NCI-H1436 (cell line): ENCODE data around the gene CBLN1.
A peak's percentile ranks its signal among the peaks of the same experiment; 100 is the strongest.
"Not testable (repeated sequence)": the region's sequence is repeated elsewhere in the genome, so short reads cannot be mapped to it uniquely, and the experiment has no call there.

Source experiments
- DNase-seq: peaks from one replicate; lab custom pipeline; 2025; lab: John Stamatoyannopoulos, UW

Gene CBLN1

GRCh38 chr16:49277766-49278566 lies 3.7 kb downstream of the CBLN1 start:
- no peak for DNase-seq

DNA sequence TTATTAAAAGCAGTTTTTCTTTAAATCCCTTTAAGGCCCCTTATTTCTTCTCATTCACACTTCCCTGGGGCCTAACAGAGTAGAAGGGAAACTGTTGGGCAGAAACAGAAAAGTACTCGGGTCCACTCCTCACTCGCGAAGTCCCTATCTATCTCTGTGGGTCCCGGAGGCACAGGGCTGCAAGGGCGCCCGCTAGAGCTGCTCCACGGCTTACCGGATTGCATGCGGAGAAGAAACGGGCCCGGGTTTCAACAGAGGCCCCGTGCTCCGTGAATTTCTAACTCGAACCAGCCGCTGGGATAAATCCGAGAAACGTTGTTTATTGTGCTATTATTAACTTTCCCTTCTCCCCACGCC lies 4.3 kb downstream of the CBLN1 start:
- no peak for DNase-seq

GRCh38 chr16:49276646-49277385 lies 4.8 kb downstream of the CBLN1 start:
- no peak for DNase-seq

- no peak for DNase-seq
Measured at GRCh38 chr16:49275870-49276269, 5.8 kb downstream of the CBLN1 start.

GRCh38 chr16:49275050-49275730 lies 6.4 kb downstream of the CBLN1 start:
- peak; percentile 33 for DNase-seq

DNA sequence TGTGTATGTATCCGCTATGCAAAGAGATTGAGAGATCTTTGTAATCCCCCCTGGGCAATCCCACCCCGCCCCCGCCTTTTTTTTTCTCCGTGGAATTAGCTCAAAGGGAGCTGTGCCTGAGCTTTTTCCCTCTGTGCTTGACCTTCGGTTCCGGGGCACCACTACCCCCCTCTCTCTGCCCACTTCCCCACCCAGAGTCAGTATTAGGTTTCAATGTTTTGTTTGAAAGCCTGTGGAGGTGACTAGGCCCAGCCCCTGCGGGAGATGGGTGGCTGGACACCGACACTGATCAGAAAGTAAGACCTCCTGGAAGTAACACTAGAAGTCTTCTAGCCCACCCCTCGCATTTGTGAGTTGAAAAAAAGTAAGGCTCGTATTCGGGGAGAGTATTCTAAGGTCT lies 7.0 kb downstream of the CBLN1 start:
- no peak for DNase-seq

- no peak for DNase-seq
Measured at GRCh38 chr16:49273771-49274170, 7.9 kb downstream of the CBLN1 start.

DNA sequence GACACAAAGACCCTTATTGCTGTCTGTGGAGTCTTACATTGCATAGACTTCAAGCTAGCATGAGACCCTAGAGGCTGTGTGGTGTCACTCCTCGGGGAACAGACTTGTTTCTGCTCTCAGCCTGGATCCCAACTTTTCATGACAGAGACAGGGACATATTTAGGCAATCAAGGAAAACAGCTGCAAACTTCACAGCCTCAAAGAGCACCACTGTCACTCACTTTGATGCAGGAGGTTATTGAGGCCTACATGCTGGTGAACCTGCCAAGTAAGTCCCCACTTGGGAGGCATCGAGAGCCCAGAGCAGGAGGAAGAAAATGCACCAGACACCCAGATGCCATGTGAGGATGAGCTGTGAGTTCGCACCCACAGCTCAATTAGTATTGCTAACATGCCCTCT lies 10.3 kb downstream of the CBLN1 start:
- no peak for DNase-seq

DNA sequence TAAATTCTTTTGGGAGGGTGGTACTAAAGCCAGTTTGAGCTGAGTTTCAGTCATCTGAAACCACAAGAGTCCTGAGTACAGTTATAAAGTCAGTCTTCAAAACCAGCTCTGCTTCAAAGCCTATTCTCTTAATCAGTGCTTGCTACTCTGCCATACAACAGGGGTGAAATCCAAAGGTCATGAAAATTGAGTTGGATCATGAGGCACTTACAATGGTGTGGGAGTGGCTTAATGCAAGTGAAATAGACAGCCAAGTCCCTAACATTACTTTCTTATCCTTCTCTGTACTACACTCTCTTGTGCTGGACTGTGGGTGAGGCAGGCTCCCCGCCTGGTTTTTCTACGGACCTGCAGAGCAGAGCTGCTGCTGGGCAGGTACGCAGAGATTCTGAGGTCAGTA lies 12.4 kb downstream of the CBLN1 start:
- DNase-seq = no peak

DNA sequence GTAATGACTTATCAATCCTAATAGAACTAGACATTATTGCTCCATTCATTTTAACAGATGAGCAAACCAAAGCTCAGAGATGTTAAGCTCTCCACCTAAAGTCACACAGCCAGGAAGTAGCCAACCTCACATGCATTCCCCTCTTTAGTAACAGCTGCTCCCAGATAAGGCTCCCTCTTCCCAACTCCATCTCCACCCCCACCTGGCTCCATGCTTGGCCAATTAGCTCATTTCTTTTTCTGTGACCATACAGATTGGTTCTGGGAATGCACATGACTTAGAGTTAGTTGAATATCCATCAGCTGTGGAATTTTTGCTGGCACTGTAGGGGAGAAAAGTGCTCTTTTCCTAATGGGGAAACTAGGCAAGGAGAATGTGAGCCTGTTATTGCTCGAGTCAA lies 13.0 kb downstream of the CBLN1 start:
- no peak for DNase-seq

DNA sequence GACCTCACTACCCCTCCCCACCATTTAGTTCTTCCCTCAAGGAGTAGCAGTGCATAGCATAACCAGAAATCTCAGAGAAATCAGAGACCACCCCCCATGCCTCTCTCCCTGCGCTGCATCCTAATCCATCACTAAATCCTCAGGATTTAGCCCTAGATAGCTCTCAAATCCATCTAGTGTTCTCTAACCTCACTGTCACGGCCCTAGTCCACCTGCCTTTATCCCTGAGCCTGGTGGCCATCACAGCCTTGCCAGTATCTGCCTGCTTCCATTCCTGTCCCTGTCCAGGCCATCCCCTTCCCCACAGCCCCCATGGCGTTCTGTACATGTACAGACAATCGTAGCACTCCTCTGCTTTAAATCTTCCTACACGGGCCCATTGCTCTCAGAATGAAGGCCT lies 19.1 kb downstream of the CBLN1 start:
- DNase-seq = no peak

DNA sequence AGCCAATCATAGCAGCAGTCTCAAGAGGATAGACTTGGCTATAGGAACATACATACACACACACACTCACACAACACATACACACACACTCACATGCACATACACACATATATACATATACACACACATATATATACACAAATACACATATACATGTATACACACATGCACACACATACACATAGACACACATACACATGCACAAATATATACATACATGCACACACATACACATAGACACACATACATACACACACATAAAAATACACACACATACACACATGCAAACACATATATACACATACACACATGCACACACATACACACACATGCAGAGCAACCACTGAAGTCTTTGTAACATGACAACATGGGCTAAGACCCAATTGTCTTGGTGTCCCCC lies 19.7 kb downstream of the CBLN1 start:
- no peak for DNase-seq

DNA sequence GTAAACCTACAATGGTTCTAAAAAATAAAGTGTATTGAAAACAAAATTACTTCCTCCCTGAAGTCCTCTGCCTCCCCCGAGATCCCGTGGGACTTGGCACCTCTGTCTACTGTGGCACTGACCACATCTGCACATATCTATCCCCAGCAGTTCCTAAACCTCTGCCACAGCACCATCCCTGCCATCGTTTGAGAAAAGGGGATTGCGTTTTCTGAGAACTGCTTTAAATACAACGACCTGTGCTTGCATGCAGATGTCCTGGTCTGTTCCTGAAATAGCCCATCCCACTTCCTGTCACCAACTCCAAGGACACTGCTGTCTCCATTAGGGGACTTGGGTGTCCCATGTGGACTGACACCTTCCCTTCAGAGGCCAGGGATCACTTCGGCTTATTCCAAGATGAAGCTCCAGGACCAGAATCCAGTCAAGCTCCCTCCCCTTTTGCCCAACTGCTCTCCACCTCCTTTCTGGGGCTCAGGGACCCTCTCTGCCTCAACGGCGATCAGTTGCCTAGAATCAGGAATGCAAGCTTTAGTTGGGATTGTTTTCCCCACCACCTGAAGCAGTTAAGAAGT lies 20.6 kb downstream of the CBLN1 start:
- no peak for DNase-seq

DNA sequence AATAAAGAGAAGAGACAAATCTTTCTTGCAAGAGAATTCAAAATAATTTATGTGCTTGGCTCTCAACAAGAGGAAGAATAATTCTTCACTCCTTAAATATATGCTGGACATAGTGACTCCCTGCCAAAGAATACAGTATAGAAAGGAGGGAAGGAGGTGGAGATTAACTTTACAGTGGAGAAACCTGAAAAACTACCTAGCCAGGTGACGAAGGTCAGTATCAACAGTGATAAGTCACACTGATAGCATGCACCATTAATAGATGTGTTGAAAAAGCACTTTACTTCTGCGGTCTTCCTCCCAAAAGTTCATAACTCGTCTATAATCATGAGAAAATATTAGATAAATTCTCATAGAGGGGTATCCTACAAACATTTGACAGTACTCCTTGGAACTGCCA lies 21.4 kb downstream of the CBLN1 start:
- no peak for DNase-seq

DNA sequence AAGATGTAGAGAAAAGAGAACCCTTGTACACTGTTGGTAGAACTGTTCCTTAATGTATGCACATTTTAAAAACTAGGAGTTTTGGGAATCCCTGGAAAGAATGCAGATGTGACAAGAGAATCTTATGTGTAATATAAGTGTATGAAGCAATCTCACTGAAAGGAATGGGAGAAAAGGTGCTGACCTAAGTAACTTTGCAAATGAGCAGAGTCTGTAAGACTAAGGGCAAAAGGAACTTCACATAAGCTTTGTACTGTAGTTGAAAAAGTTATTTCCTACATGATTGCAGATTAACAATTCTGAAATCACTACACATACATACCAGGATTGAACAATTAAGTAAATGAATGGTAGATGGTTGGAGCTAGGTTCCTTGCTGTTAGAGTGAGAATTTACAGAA lies 22.3 kb downstream of the CBLN1 start:
- DNase-seq = no peak

DNA sequence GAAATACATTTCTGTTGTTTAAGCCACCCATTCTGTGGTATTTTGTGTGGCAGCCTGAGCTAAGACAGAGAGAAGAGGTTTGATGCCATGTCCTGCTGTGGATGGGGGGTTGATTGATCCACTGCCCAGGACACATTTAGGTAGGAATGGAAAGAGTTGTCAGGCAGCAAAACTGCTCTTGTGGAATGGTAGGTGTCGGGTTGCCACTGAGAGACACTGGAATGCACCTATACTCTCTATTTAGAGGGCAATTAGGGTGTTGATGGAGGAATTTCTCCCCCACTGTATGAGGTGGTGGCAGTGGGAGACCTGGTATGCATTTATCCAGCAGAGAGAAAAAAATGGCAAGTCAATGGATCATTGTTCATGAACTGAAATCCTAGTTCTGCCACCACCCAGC lies 30.9 kb downstream of the CBLN1 start:
- DNase-seq = no peak

DNA sequence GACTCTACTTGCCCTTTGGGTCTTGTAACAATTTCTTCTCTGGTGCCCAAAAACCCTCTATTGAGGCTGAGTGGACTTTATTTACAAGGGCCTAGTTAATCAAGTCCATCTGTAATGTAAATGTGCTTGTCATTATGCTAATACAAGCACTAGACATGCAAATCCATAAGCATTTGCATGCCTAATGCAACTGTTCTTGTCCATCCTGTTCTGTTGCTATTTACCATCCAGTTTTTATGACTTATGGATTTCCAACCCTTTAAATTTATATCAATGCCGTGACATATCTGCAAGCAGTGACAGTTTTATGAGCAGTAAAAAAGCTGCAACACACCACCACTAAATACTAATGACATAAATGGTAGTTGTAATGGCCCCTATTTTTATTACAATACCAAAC lies 33.4 kb downstream of the CBLN1 start:
- no peak for DNase-seq

- DNase-seq = no peak
Measured at GRCh38 chr16:49236216-49236615, 45.4 kb downstream of the CBLN1 start.

GRCh38 chr16:49228335-49228734 lies 53.3 kb downstream of the CBLN1 start:
- not testable (repeated sequence) for DNase-seq
